Endothelial cell of umbilical vein (primary cell): ENCODE data around the gene AADAC. TPM values are rescaled to one million over a fixed set of nuclear protein-coding genes. Genes with fewer than 3 reads are reported as not detected.
"Not testable (repeated sequence)": the region's sequence is repeated elsewhere in the genome, so short reads cannot be mapped to it uniquely, and the experiment has no call there.

Source experiments
- BruUV-seq: library from RNA; stranded (reverse); fragments of 400-500 nt; replicated peaks from 2 replicates; lab custom pipeline; 2021; lab: Mats Ljungman, UMichigan
- CTCF ChIA-PET: fragments of 300-600, 350-600 bp; sonication (Branson Sonifier 250); formaldehyde crosslinking; loops from one replicate; lab custom pipeline; 2021; ENCODE audit warnings: antibody characterized with exemption, inconsistent platforms; lab: Charles Lee
- POLR2A ChIA-PET: fragments of 300-600, 350-600 bp; sonication (Branson Sonifier 250); formaldehyde crosslinking; loops from one replicate; lab custom pipeline; 2021; ENCODE audit warnings: antibody characterized with exemption, inconsistent platforms; lab: Charles Lee
- DNase-seq: peaks from one replicate; pipeline ENCODE4 v3.0.0-alpha.2; 2011; ENCODE audit warnings: low read depth, low spot score
- FAIRE-seq: peaks from 2 replicates; lab custom pipeline; 2011; peaks lifted over from hg19 to GRCh38; lab: Jason Lieb, UNC
- H2AFZ ChIP-seq: 2 replicates; pipeline ENCODE4 v1.6.0; 2012; ENCODE audit warnings: low read depth, low read length, control low read depth, inconsistent platforms
- H3K27ac ChIP-seq: 2 replicates; pipeline ENCODE4 v1.5.1; 2011; ENCODE audit warnings: low read depth, mild to moderate bottlenecking, control low read depth, low read length, moderate library complexity; ENCODE audit not compliant: insufficient read depth
- H3K27me3 ChIP-seq, 2 experiments: 2 replicates each; pipeline versions ENCODE4 v1.6.0 to v1.6.1; 2011; ENCODE audit warnings: low read length in 2 of 2, mixed read lengths in 1 of 2; ENCODE audit not compliant: control insufficient read depth in 2 of 2, insufficient read depth in 2 of 2
- H3K36me3 ChIP-seq, 2 experiments: 2 replicates in 1 of 2; 3 replicates in 1 of 2; pipeline ENCODE4 v1.5.1; 2011; ENCODE audit warnings: low read length in 2 of 2, mild to moderate bottlenecking in 1 of 2, moderate library complexity in 1 of 2; ENCODE audit not compliant: control insufficient read depth in 2 of 2, insufficient read depth in 2 of 2; ENCODE audit errors: extremely low read depth in 1 of 2
- H3K4me1 ChIP-seq: 3 replicates; pipeline ENCODE4 v1.5.1; 2011; ENCODE audit warnings: mild to moderate bottlenecking, low read length; ENCODE audit not compliant: control insufficient read depth, insufficient read depth; ENCODE audit errors: extremely low read depth
- H3K4me2 ChIP-seq: 2 replicates; pipeline ENCODE4 v1.6.1; 2011; ENCODE audit warnings: low read length, control low read depth, mixed read lengths; ENCODE audit not compliant: insufficient read depth
- H3K4me3 ChIP-seq, 3 experiments: fragments of 200-600 bp in 1 of 3; sonication (generic), shearing (Covaris generic) in 1 of 3; replicated peaks in 1 of 3; 2 replicates each; pipeline ENCODE4 v1.5.1; 2011 to 2016; ENCODE audit warnings: control low read depth in 3 of 3, low read length in 3 of 3, mild to moderate bottlenecking in 2 of 3, inconsistent platforms in 1 of 3, low read depth in 1 of 3, moderate library complexity in 1 of 3; ENCODE audit not compliant: insufficient read depth in 1 of 3
- H3K79me2 ChIP-seq: 2 replicates; pipeline ENCODE4 v1.6.0; 2012; ENCODE audit warnings: low read length, inconsistent platforms; ENCODE audit not compliant: control insufficient read depth, insufficient read depth
- H3K9ac ChIP-seq: replicated peaks from 2 replicates; pipeline ENCODE3; 2011; ENCODE audit warnings: low read length, control low read depth; ENCODE audit not compliant: insufficient read depth; ENCODE audit errors: extremely low read depth
- H3K9me1 ChIP-seq: replicated peaks from 3 replicates; pipeline ENCODE4 v1.6.0; 2011; ENCODE audit warnings: mild to moderate bottlenecking, low read length; ENCODE audit not compliant: control insufficient read depth, insufficient read depth; ENCODE audit errors: extremely low read depth
- H3K9me3 ChIP-seq: replicated peaks from 2 replicates; pipeline ENCODE4 v1.5.1; 2012; ENCODE audit warnings: low read length, inconsistent platforms; ENCODE audit not compliant: control insufficient read depth, insufficient read depth
- H4K20me1 ChIP-seq: replicated peaks from 2 replicates; pipeline ENCODE3; 2011; ENCODE audit warnings: mild to moderate bottlenecking, low read length; ENCODE audit not compliant: control insufficient read depth, insufficient read depth; ENCODE audit errors: extremely low read depth
- EZH2 ChIP-seq: IDR thresholded peaks from 2 replicates; pipeline ENCODE4 v1.6.1; 2012; ENCODE audit warnings: borderline replicate concordance, low read depth, mild to moderate bottlenecking, moderate library complexity, low read length, inconsistent platforms; ENCODE audit not compliant: severe bottlenecking
- FOS ChIP-seq: IDR thresholded peaks from 2 replicates; pipeline ENCODE4 v1.6.1; 2011; ENCODE audit warnings: mild to moderate bottlenecking, low read length, moderate library complexity, borderline replicate concordance; ENCODE audit not compliant: insufficient read depth
- GATA2 ChIP-seq: IDR thresholded peaks from 2 replicates; pipeline ENCODE4 v1.7.0; 2011; ENCODE audit warnings: low read depth, mild to moderate bottlenecking, moderate library complexity, mixed read lengths, low read length; ENCODE audit not compliant: insufficient read length, insufficient read depth
- JUN ChIP-seq: IDR thresholded peaks from 2 replicates; pipeline ENCODE4 v1.6.1; 2011; ENCODE audit warnings: borderline replicate concordance, low read depth; ENCODE audit not compliant: insufficient read length, insufficient read depth
- MYC ChIP-seq: IDR thresholded peaks from one replicate; pipeline ENCODE4 v1.6.1; 2011; ENCODE audit warnings: mild to moderate bottlenecking, low read depth, low read length
- POLR2A ChIP-seq: IDR thresholded peaks from 2 replicates; pipeline ENCODE4 v1.6.1; 2012; ENCODE audit warnings: low read depth, mild to moderate bottlenecking, control low read depth, low read length
- POLR2AphosphoS5 ChIP-seq: IDR thresholded peaks from 2 replicates; pipeline ENCODE4 v1.6.1; 2012; ENCODE audit warnings: low read depth, mild to moderate bottlenecking, control low read depth, low read length, moderate library complexity; ENCODE audit not compliant: insufficient read depth
- dilution Hi-C: fragments of 300-500 bp; cut with MboI; formaldehyde crosslinking; loops from one replicate; pipeline ENCODE4 v1.15.0; 2019; ENCODE audit warnings: low sequenced_read_pairs; ENCODE audit not compliant: extremely low pct_ligation_motif_present
- intact Hi-C: fragments of 100-400 bp; cut with micrococcal nuclease; formaldehyde crosslinking; loops from one replicate; pipeline ENCODE4 v1.10.0; 2022
- polyA plus RNA-seq, 4 experiments: library from polyadenylated mRNA; depleted of rRNA in 3 of 4; stranded (reverse) in 3 of 4; unstranded in 1 of 4; fragments of >200 nt; gene quantifications; 2 replicates each; pipeline versions ENCODE4 v1.2.1 to v1.2.3, GENCODE V29; 2011 to 2012; ENCODE audit warnings: missing spikeins in 1 of 4
- total RNA-seq: library from RNA; stranded (reverse); gene quantifications from 2 replicates; pipeline ENCODE4 v1.2.3, GENCODE V29; 2021
- TF ChIP-seq, protein P1 (sequence below): IDR thresholded peaks from 2 replicates; pipeline ENCODE4 v1.6.1; 2011; ENCODE audit not compliant: insufficient read depth, insufficient read length
- TF ChIP-seq, protein P2 (sequence below), 2 donors: IDR thresholded peaks; 1 replicate in 1 of 2; 2 replicates in 1 of 2; pipeline ENCODE4 v1.5.1; 2011; ENCODE audit warnings: low read length in 2 of 2, mild to moderate bottlenecking in 2 of 2, moderate library complexity in 2 of 2, control low read depth in 1 of 2, inconsistent platforms in 1 of 2, low read depth in 1 of 2; ENCODE audit not compliant: insufficient read depth in 1 of 2; ENCODE audit errors: extremely low read depth in 1 of 2

Gene AADAC
- total and polyA plus RNA-seq, 2 donors (not counting 3 experiments of a cell fraction or from before 2014, with no cell fraction given): 0.27 to 0.62 TPM

DNA sequence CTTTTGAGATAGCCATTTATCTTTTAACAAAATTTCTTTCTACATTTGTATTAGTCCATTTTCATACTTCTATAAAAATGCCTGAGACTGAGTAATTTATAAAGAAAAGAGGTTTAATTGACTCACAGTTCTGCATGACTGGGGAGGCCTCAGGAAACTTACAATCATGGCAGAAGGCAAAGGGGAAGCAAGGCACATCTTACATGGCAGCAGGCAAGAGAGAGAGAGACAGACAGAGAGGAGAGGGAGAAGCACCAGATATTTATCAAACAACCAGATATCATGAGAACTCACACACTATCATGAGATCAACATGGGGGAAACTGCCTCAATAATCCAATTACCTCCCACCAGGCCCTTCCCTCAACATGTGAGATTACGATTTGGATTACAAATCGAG is 23.2 kb upstream of the AADAC start:
- POLR2A ChIA-PET, dilution Hi-C loops, H3K36me3 ChIP-seq, H3K9ac ChIP-seq, H3K4me2 ChIP-seq, H3K4me3 ChIP-seq, H3K27me3 ChIP-seq, H3K9me1 ChIP-seq, intact Hi-C loops, H4K20me1 ChIP-seq, H3K79me2 ChIP-seq, DNase-seq, CTCF ChIA-PET, BruUV-seq, H3K9me3 ChIP-seq, FAIRE-seq, H3K27ac ChIP-seq, H2AFZ ChIP-seq: not testable (repeated sequence)
- peaks cover 10% of the 10 kb centered on the region for H3K4me1 ChIP-seq

DNA sequence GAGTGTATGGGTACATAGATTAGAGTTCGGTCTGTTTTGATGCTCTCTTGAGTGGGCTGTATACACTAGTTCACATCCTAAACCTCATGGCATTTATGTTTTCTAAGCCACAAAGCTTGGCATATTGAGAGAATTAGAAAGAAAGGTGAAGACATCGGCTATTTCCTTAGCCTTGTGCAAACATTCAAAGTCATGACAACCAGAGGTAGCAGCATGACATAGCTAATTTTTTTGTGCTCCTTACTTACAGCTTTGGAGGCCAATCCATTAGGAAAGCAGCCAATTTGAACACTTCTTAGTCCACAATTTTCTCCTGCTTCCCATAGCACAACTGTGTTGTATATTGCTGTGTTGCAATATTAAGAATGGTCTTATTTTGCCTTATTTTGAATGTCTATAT is 21.5 kb upstream of the AADAC start:
- dilution Hi-C loops (no loop called here), intact Hi-C loops (loop anchor here (2.0 kb wide), 1 partner anchor 22 kb away; no protein-coding TSS in a partner anchor)
- Histone ChIP-seq H3K9me3 (no peaks in the 10 kb centered on the region), H3K4me3 (no peak overlapping the region), H3K4me2 (no peak overlapping the region), H4K20me1 (no peaks in the 10 kb centered on the region), H3K9ac (no peak overlapping the region), H3K36me3 (no peaks in the 10 kb centered on the region), H3K4me1 (peaks cover 10% of the 10 kb centered on the region), H2AFZ (no peak overlapping the region), H3K27me3 (no peaks in the 10 kb centered on the region), H3K27ac (no peak overlapping the region), H3K79me2 (no peaks in the 10 kb centered on the region), H3K9me1 (no peaks in the 10 kb centered on the region)
- no peak for TF ChIP-seq MYC
- no peak for TF ChIP-seq POLR2AphosphoS5
- no peak for TF ChIP-seq POLR2A
- no peak for TF ChIP-seq GATA2
- TF ChIP-seq, protein P1, sequence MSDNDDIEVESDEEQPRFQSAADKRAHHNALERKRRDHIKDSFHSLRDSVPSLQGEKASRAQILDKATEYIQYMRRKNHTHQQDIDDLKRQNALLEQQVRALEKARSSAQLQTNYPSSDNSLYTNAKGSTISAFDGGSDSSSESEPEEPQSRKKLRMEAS: no peak
- TF ChIP-seq, protein P2, sequence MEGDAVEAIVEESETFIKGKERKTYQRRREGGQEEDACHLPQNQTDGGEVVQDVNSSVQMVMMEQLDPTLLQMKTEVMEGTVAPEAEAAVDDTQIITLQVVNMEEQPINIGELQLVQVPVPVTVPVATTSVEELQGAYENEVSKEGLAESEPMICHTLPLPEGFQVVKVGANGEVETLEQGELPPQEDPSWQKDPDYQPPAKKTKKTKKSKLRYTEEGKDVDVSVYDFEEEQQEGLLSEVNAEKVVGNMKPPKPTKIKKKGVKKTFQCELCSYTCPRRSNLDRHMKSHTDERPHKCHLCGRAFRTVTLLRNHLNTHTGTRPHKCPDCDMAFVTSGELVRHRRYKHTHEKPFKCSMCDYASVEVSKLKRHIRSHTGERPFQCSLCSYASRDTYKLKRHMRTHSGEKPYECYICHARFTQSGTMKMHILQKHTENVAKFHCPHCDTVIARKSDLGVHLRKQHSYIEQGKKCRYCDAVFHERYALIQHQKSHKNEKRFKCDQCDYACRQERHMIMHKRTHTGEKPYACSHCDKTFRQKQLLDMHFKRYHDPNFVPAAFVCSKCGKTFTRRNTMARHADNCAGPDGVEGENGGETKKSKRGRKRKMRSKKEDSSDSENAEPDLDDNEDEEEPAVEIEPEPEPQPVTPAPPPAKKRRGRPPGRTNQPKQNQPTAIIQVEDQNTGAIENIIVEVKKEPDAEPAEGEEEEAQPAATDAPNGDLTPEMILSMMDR (IDR thresholded peaks at IDR 0.05; ENCODE audit: extremely low read depth in 1 of 2, insufficient read depth in 1 of 2, low read depth in 1 of 2, low read length in 2 of 2): no peak
- no peak for TF ChIP-seq EZH2
- TF ChIP-seq JUN: no peak
- no peak for TF ChIP-seq FOS
- FAIRE-seq (no peak), DNase-seq (no peak)
- POLR2A ChIA-PET: no interaction called here
- BruUV-seq: no TSS peak
- CTCF ChIA-PET: interaction anchor here (0.8 kb wide), 1 partner anchor 27 kb away, joined by 3 read pairs; no protein-coding TSS in a partner anchor
